H1 (cell line): ENCODE measurements around the gene POLDIP2. TPM values are rescaled to one million over a fixed set of nuclear protein-coding genes. Genes with fewer than 3 reads are reported as not detected.

Source experiments
- BRCA1 ChIP-seq: IDR thresholded peaks from 2 replicates; pipeline ENCODE4 v1.6.1; 2012; ENCODE audit warnings: low read depth, low read length, improper control_type of control experiment
- CHD1 ChIP-seq: IDR thresholded peaks from 2 replicates; pipeline ENCODE4 v1.6.1; 2012; ENCODE audit warnings: low read depth, low read length, improper control_type of control experiment
- CHD7 ChIP-seq: fragments of 300-600 bp; sonication (generic); IDR thresholded peaks from 2 replicates; pipeline ENCODE4 v1.7.1; 2012; ENCODE audit warnings: low read length, moderate library complexity, mild to moderate bottlenecking, inconsistent platforms; ENCODE audit not compliant: insufficient replicate concordance
- EZH2 ChIP-seq: fragments of 200-600 bp; sonication (generic); IDR thresholded peaks from 2 replicates; pipeline ENCODE4 v1.7.1; 2012; ENCODE audit warnings: low read depth, mild to moderate bottlenecking, moderate library complexity, low read length, inconsistent platforms; ENCODE audit not compliant: severe bottlenecking
- FOSL1 ChIP-seq: IDR thresholded peaks from 2 replicates; pipeline ENCODE4 v1.6.1; 2011; ENCODE audit warnings: mild to moderate bottlenecking, low read depth, low read length, moderate library complexity; ENCODE audit not compliant: insufficient read depth
- GTF2F1 ChIP-seq: IDR thresholded peaks from 2 replicates; pipeline ENCODE4 v1.6.1; 2012; ENCODE audit warnings: low read depth, low read length, improper control_type of control experiment, borderline replicate concordance
- HDAC2 ChIP-seq, 2 experiments: fragments of 300-600 bp in 1 of 2; sonication (generic) in 1 of 2; IDR thresholded peaks; 2 replicates each; pipeline ENCODE4 v1.6.1; 2011 to 2012; ENCODE audit warnings: low read depth in 2 of 2, low read length in 2 of 2, mild to moderate bottlenecking in 2 of 2, moderate library complexity in 2 of 2, borderline replicate concordance in 1 of 2, inconsistent platforms in 1 of 2
- POLR2A ChIP-seq, 2 experiments: IDR thresholded peaks; 1 replicate in 1 of 2; 2 replicates in 1 of 2; pipeline ENCODE4 v1.6.1; 2011; ENCODE audit warnings: low read depth in 2 of 2, low read length in 2 of 2, mild to moderate bottlenecking in 2 of 2; ENCODE audit errors: control extremely low read depth in 1 of 2
- SUZ12 ChIP-seq: fragments of 200-600 bp; sonication (generic); IDR thresholded peaks from 2 replicates; pipeline ENCODE4 v1.6.1; 2012; ENCODE audit warnings: mild to moderate bottlenecking, inconsistent platforms, low read length, moderate library complexity, mixed read lengths
- YY1 ChIP-seq: IDR thresholded peaks from 2 replicates; pipeline ENCODE4 v1.6.1; 2011; ENCODE audit warnings: low read depth, mild to moderate bottlenecking, low read length
- polyA plus RNA-seq, 7 experiments: library from polyadenylated mRNA; depleted of rRNA in 3 of 7; stranded (reverse) in 5 of 7; unstranded in 2 of 7; fragments of >200 nt in 5 of 7; fragments of 200-250 nt in 2 of 7; gene quantifications; 1 replicate in 5 of 7; 2 replicates in 1 of 7; 4 replicates in 1 of 7; pipeline versions ENCODE4 v1.2.1 to v1.2.3, GENCODE V29; 2011 to 2013; ENCODE audit warnings: missing spikeins in 2 of 7, mixed read lengths in 2 of 7
- total RNA-seq: library from RNA; stranded (reverse); fragmentation: NEBNext Ultra II Directional; extraction: Animal tissue kit (Norgen Biotek cat#: 25700); gene quantifications from 2 replicates; pipeline ENCODE4 v1.2.1, GENCODE V29; 2021

The POLDIP2 gene
- total and polyA plus RNA-seq, 2 of the 8 experiments (the other 6 are each of a cell fraction or from before 2014, with no cell fraction given) = 74.0 to 76.1 TPM

DNA sequence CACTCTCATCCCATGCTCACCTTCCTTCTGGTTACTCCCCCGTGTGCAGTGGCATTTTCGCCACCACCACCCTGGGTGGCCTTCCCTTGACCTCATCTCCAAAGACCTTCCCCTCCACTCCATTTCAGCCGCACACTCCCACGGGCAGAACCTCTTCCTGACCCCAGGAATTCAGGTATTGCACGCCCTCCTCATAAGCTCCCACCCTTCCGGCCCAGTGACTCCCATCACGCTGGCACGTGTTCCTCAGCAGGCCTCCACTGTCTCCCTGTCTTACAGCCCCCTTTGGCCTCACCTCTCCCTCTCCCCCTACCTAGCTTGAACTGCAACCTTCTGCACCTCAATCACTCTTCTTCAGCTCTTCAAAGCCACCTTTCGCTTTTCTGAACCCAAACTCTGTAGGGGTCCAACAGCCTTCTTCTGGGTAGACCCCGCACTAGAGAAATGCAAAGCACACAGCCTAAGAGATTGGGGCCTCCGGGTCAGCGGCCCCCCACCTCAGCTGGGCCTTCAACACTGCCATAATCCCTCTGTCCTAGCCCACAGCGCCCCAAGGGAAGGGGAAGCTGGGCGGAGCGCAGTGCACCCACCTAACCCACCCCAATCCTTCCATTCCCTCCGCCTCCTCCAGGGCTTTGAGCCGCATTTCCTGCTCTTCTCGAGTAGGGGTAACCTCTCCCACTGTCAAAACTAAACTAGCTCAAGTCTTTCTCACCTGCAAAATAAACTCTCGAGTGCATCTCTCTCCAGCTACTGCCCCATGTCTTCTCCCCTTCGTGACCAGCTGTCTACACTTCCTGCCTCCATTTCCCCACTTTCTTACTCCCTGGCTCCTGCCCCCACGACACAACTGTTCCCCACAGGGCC, 40.0 kb downstream of the POLDIP2 start (continued):
- no peak for TF ChIP-seq CHD7
- TF ChIP-seq GTF2F1 = no peak
- TF ChIP-seq POLR2A (IDR thresholded peaks at IDR 0.05; ENCODE audit: control extremely low read depth in 1 of 2, low read depth in 2 of 2, low read length in 2 of 2) = no peak
- no peak for TF ChIP-seq SUZ12
- TF ChIP-seq EZH2 = no peak
- TF ChIP-seq BRCA1 = no peak
- TF ChIP-seq CHD1 = no peak
- no peak for TF ChIP-seq FOSL1
- no peak for TF ChIP-seq HDAC2 (IDR thresholded peaks at IDR 0.05; ENCODE audit: borderline replicate concordance in 1 of 2, low read depth in 2 of 2, low read length in 2 of 2)
- no peak for TF ChIP-seq YY1
